KMS-11 (cell line): Measurements from ENCODE around the gene LIN7B.

Source experiments
- H2AFZ ChIP-seq: fragments of 200-600 bp; sonication (generic); 2 replicates; pipeline ENCODE4 v1.6.1; 2016; ENCODE audit warnings: antibody characterized with exemption, mixed run types, low read depth
- H3K27ac ChIP-seq: fragments of 200-600 bp; sonication (generic); 2 replicates; pipeline ENCODE4 v1.6.1; 2016; ENCODE audit warnings: mild to moderate bottlenecking, mixed run types
- H3K27me3 ChIP-seq: fragments of 200-600 bp; sonication (generic); 2 replicates; pipeline ENCODE4 v1.6.1; 2017; ENCODE audit warnings: mild to moderate bottlenecking, low read depth, mixed run types, moderate library complexity; ENCODE audit not compliant: insufficient read depth
- H3K36me3 ChIP-seq: fragments of 200-600 bp; sonication (generic); 2 replicates; pipeline ENCODE4 v1.6.1; 2017; ENCODE audit warnings: mild to moderate bottlenecking, mixed run types; ENCODE audit not compliant: insufficient read depth
- H3K4me1 ChIP-seq: fragments of 200-600 bp; sonication (generic); 2 replicates; pipeline ENCODE4 v1.6.1; 2016; ENCODE audit warnings: mild to moderate bottlenecking, low read depth, mixed run types; ENCODE audit not compliant: poor library complexity, severe bottlenecking
- H3K4me2 ChIP-seq: fragments of 200-600 bp; sonication (generic); 2 replicates; pipeline ENCODE4 v1.7.0; 2016; ENCODE audit warnings: mild to moderate bottlenecking, mixed run types
- H3K4me3 ChIP-seq: fragments of 200-600 bp; sonication (generic); IDR thresholded peaks from 2 replicates; pipeline ENCODE4 v1.6.1; 2017; ENCODE audit warnings: low read depth, low read length, mixed read lengths; ENCODE audit not compliant: insufficient read depth
- H3K79me2 ChIP-seq: fragments of 200-600 bp; sonication (generic); 2 replicates; pipeline ENCODE4 v1.6.1; 2016; ENCODE audit warnings: low read depth, mixed run types; ENCODE audit not compliant: insufficient read depth
- H3K9ac ChIP-seq: fragments of 200-600 bp; sonication (generic); 2 replicates; pipeline ENCODE4 v1.6.1; 2016; ENCODE audit warnings: mild to moderate bottlenecking, mixed run types
- H4K20me1 ChIP-seq: fragments of 200-600 bp; sonication (generic); 2 replicates; pipeline ENCODE4 v1.6.1; 2016; ENCODE audit warnings: mild to moderate bottlenecking, mixed run types; ENCODE audit not compliant: insufficient read depth
- CTCF ChIP-seq: fragments of 200-600 bp; sonication (generic); conservative IDR thresholded peaks from 2 replicates; pipeline ENCODE4 v1.6.1; 2017; ENCODE audit warnings: low read depth, mild to moderate bottlenecking, antibody characterized with exemption, low read length, moderate library complexity, mixed read lengths

Gene LIN7B

GRCh38 chr19:49148784-49149651, 34.8 kb downstream of the LIN7B start:
- H3K27me3 ChIP-seq: peaks cover 59% of the 10 kb centered on the region
- TF ChIP-seq CTCF: no peak
- peaks cover 30% of the 10 kb centered on the region for H3K4me1 ChIP-seq
- H3K27ac ChIP-seq: no peak overlapping the region
- H2AFZ ChIP-seq: peak overlapping the region; percentile 58; the same call in 1 of the 2 replicates
- H4K20me1 ChIP-seq: no peaks in the 10 kb centered on the region
- no peaks in the 10 kb centered on the region for H3K79me2 ChIP-seq
- H3K9ac ChIP-seq: no peak overlapping the region; the same call in 1 of the 2 replicates
- H3K4me2 ChIP-seq: peak overlapping the region; percentile 100
- no peaks in the 10 kb centered on the region for H3K36me3 ChIP-seq
- no peak overlapping the region for H3K4me3 ChIP-seq

GRCh38 chr19:49149652-49150105, 35.5 kb downstream of the LIN7B start:
- no peak for TF ChIP-seq CTCF
- Histone ChIP-seq H3K4me1 (peaks cover 30% of the 10 kb centered on the region), H3K79me2 (no peaks in the 10 kb centered on the region), H4K20me1 (no peaks in the 10 kb centered on the region), H3K9ac (peak overlapping the region; percentile 7; the same call in 1 of the 2 replicates), H3K36me3 (no peaks in the 10 kb centered on the region), H3K4me3 (no peak overlapping the region), H3K27me3 (peaks cover 65% of the 10 kb centered on the region), H3K27ac (no peak overlapping the region), H3K4me2 (peak overlapping the region; percentile 100), H2AFZ (peak overlapping the region; percentile 58; the same call in 1 of the 2 replicates)

GRCh38 chr19:49150106-49150943, 36.2 kb downstream of the LIN7B start:
- H3K27me3 ChIP-seq: peaks cover 72% of the 10 kb centered on the region
- peak overlapping the region; percentile 58 for H2AFZ ChIP-seq
- H3K36me3 ChIP-seq: no peaks in the 10 kb centered on the region
- peak overlapping the region; percentile 7; the same call in 1 of the 2 replicates for H3K9ac ChIP-seq
- no peak overlapping the region for H3K27ac ChIP-seq
- H3K4me3 ChIP-seq: no peak overlapping the region
- H3K4me2 ChIP-seq: peak overlapping the region; percentile 100
- no peaks in the 10 kb centered on the region for H3K79me2 ChIP-seq
- TF ChIP-seq CTCF: no peak
- peaks cover 30% of the 10 kb centered on the region for H3K4me1 ChIP-seq
- no peaks in the 10 kb centered on the region for H4K20me1 ChIP-seq

- Histone ChIP-seq H3K79me2 (no peaks in the 10 kb centered on the region), H3K4me1 (peaks cover 24% of the 10 kb centered on the region), H3K4me3 (no peak overlapping the region), H3K36me3 (no peaks in the 10 kb centered on the region), H2AFZ (no peak overlapping the region; the same call in 1 of the 2 replicates), H3K4me2 (peak overlapping the region; percentile 100), H3K27ac (no peak overlapping the region), H3K27me3 (peaks cover 78% of the 10 kb centered on the region), H4K20me1 (no peaks in the 10 kb centered on the region), H3K9ac (no peak overlapping the region)
- no peak for TF ChIP-seq CTCF
Observed at GRCh38 chr19:49150944-49151243, 36.7 kb downstream of the LIN7B start.
